ENCODE results near the gene STYK1. TPM values are rescaled to one million over a fixed set of nuclear protein-coding genes. Genes with fewer than 3 reads are reported as not detected.
"Not testable (repeated sequence)": the region's sequence is repeated elsewhere in the genome, so short reads cannot be mapped to it uniquely, and the experiment has no call there.

Gene STYK1
- polyA plus RNA-seq, 6 donors from 2014 or later = not detected

DNA sequence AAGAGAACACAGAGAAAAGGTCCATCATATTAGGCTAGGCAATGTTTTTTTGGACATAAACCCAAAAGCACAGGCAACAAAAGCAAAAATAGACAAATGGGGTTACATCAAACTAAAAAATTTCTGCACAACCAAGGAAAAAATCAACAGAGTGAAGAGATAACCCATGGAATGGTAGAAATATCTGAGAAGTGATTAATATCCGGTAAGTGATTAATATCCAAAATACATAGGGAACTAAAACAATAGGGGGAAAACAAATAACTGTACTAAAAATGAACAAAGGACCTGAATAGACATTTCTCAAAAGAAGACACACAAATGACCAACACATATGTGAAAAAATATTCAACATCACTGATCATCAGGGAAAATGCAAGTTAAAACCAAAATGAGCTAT is 4.3 kb downstream of the STYK1 start:
- H3K36me3 Mint-ChIP-seq = no peaks in the 10 kb centered on the region
- H3K27me3 Mint-ChIP-seq = peaks cover 0 to 5% (median under 1%) of the 10 kb centered on the region in 3 donors
- DNase-seq (no peak), ATAC-seq (ENCODE audit: low read depth in 2 of 2) (no peak)
- no peak overlapping the region for H3K4me3 Mint-ChIP-seq
- peaks cover 0 to 4% (median 2%) of the 10 kb centered on the region in 7 donors for H3K9me3 Mint-ChIP-seq
- H3K27ac Mint-ChIP-seq = no peak overlapping the region
- peaks cover 19 to 38% (median 34%) of the 10 kb centered on the region in 3 donors for H3K4me1 Mint-ChIP-seq

GRCh38 chr12:10668526-10668925 is 5.3 kb downstream of the STYK1 start:
- H3K36me3 Mint-ChIP-seq = no peaks in the 10 kb centered on the region
- DNase-seq (no peak), ATAC-seq (ENCODE audit: low read depth in 2 of 2) (peak; percentile 41 to 42)

GRCh38 chr12:10667581-10667980 is 6.3 kb downstream of the STYK1 start:
- H3K9me3 Mint-ChIP-seq = peaks cover 0 to 2% (median 0%) of the 10 kb centered on the region in 7 donors
- H3K27me3 Mint-ChIP-seq = peaks cover 0 to 12% (median 8%) of the 10 kb centered on the region in 3 donors
- ATAC-seq (ENCODE audit: low read depth in 2 of 2) (no peak), DNase-seq (no peak)
- no peak overlapping the region for H3K27ac Mint-ChIP-seq
- H3K4me1 Mint-ChIP-seq = peaks cover 6 to 19% (median 16%) of the 10 kb centered on the region in 3 donors
- peak overlapping the region in 3 of 8 donors; percentile 2 to 64 (median 55) for H3K4me3 Mint-ChIP-seq
- no peaks in the 10 kb centered on the region for H3K36me3 Mint-ChIP-seq

More at GRCh38 chr12:10668526-10668925, 5.3 kb downstream of the STYK1 start:
- Mint-ChIP-seq H3K27ac (peak overlapping the region in 2 of 6 donors; percentile 2 to 17), H3K4me1 (peaks cover 11 to 28% (median 25%) of the 10 kb centered on the region in 3 donors), H3K27me3 (peaks cover 0 to 9% (median 8%) of the 10 kb centered on the region in 3 donors), H3K4me3 (peak overlapping the region; percentile 8 to 88 (median 68)), H3K9me3 (peaks cover 0 to 4% (median 2%) of the 10 kb centered on the region in 7 donors)

DNA sequence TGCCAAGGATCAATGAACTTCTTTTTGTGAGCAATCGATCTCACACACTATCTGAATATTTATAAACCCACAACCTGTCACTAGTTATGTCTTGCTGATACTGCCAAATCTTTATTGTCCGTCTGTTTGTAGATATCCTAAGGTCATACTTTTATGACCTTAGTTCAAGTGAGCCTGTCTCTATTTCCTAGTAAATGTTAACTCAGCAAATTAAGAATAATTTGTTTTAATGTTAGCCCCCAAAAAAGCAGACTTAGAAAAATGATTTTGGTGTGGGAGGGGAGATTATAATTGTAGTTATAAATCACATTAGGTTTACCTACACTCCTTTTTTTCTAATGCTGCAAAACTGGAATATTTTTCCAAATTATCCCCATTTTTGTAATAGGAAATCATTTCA is 9.4 kb downstream of the STYK1 start:
- peaks cover 4 to 23% (median 14%) of the 10 kb centered on the region in 3 donors for H3K27me3 Mint-ChIP-seq

GRCh38 chr12:10663869-10664268 is 10.0 kb downstream of the STYK1 start:
- Mint-ChIP-seq H3K9me3 (no peaks in the 10 kb centered on the region), H3K4me3 (no peak overlapping the region), H3K27ac (no peak overlapping the region), H3K27me3 (peaks cover 4 to 23% (median 14%) of the 10 kb centered on the region in 3 donors), H3K36me3 (no peaks in the 10 kb centered on the region), H3K4me1 (peaks cover 5 to 13% (median 7%) of the 10 kb centered on the region in 3 donors)
- ATAC-seq (ENCODE audit: low read depth in 2 of 2) (no peak), DNase-seq (no peak)

More for the DNA sequence above, 9.4 kb downstream of the STYK1 start:
- no peaks in the 10 kb centered on the region for H3K9me3 Mint-ChIP-seq
- no peaks in the 10 kb centered on the region for H3K36me3 Mint-ChIP-seq
- H3K4me1 Mint-ChIP-seq = peaks cover 6 to 15% (median 10%) of the 10 kb centered on the region in 3 donors
- ATAC-seq (ENCODE audit: low read depth in 2 of 2) (no peak), DNase-seq (no peak)
- no peak overlapping the region for H3K27ac Mint-ChIP-seq
- H3K4me3 Mint-ChIP-seq = no peak overlapping the region

DNA sequence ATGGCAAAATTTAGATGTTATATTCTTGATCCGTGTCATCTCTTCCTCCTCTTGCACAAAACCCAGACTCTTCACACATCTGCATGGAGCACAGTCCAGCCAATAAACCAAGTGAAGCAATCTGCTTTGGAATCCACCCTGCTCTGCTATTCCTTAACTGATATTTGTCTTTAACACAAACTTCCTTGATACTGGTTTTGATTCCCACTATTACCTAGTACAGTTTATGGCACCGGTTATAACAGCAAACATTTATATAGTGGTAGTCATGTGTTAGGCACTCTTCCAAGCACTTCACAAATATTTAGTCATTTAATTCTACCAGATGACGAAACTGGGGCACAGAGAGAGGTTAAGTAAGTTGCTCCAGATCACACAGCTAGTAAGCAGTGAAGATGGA is 12.5 kb downstream of the STYK1 start:
- H3K4me3 Mint-ChIP-seq = no peak overlapping the region
- no peak for ATAC-seq (ENCODE audit: low read depth in 2 of 2)
- H3K27me3 Mint-ChIP-seq = peaks cover 9 to 23% (median 9%) of the 10 kb centered on the region in 3 donors
- no peaks in the 10 kb centered on the region for H3K4me1 Mint-ChIP-seq
- H3K27ac Mint-ChIP-seq = no peak overlapping the region
- peaks cover 0 to 10% (median 7%) of the 10 kb centered on the region in 7 donors for H3K9me3 Mint-ChIP-seq
- H3K36me3 Mint-ChIP-seq = no peaks in the 10 kb centered on the region
- DNase-seq = no peak

DNA sequence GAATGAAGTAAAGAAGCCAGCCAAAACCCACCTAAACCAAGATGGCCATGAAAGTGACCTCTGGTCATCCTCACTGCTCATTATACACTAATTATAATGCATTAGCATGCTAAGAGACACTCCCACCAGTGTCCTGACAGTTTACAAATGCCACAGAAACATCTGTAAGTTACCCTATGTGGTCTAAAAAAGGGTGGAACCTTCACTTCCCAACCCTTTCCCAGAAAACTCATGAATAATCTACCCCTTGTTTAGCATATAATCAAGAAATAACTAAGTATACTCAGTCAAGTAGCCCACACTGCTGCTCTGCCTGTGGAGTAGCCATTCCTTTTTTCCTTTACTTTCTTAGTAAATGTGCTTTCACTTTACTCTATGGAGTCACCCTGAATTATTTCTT is 19.8 kb downstream of the STYK1 start:
- DNase-seq (no peak), ATAC-seq (ENCODE audit: low read depth in 2 of 2) (no peak)
- H3K4me3 Mint-ChIP-seq = no peak overlapping the region
- H3K4me1 Mint-ChIP-seq = no peaks in the 10 kb centered on the region
- H3K36me3 Mint-ChIP-seq = no peaks in the 10 kb centered on the region
- H3K27ac Mint-ChIP-seq = no peak overlapping the region
- peaks cover 0 to 27% (median 11%) of the 10 kb centered on the region in 3 donors for H3K27me3 Mint-ChIP-seq
- peaks cover 4 to 16% (median 7%) of the 10 kb centered on the region in 7 donors for H3K9me3 Mint-ChIP-seq

DNA sequence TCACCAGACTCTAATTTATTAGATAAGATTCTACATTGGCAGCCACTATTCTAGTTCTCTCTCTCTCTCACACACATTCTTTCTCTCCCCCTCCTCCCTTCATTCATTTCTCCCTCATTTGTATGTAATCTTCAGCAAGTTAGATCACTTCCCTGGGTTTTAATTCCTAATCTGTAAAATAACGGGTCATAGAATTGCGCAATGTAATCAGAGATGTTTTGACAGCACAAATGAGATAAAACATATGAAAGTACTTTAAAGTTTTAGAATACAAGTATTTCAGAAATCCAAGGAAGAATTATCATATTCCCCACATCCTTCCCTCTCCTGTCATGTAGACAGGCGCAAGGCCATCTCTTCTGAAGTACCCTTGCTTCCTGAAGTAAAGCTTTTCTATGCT is 21.7 kb downstream of the STYK1 start:
- H3K36me3 Mint-ChIP-seq = peaks cover 3 to 6% of the 10 kb centered on the region in 2 donors
- no peak for ATAC-seq (ENCODE audit: low read depth in 2 of 2)
- H3K4me3 Mint-ChIP-seq = no peak overlapping the region
- no peaks in the 10 kb centered on the region for H3K4me1 Mint-ChIP-seq
- peaks cover 0 to 34% (median 11%) of the 10 kb centered on the region in 3 donors for H3K27me3 Mint-ChIP-seq
- H3K9me3 Mint-ChIP-seq = peaks cover 4 to 21% (median 14%) of the 10 kb centered on the region in 7 donors
- H3K27ac Mint-ChIP-seq = no peak overlapping the region
- DNase-seq = no peak

- Mint-ChIP-seq H3K9me3 (peaks cover 17 to 40% (median 31%) of the 10 kb centered on the region in 7 donors), H3K27me3 (peaks cover 3 to 33% (median 31%) of the 10 kb centered on the region in 3 donors), H3K36me3 (peaks cover 26 to 31% of the 10 kb centered on the region in 2 donors)
- H3K4me3 Mint-ChIP-seq; H3K27ac Mint-ChIP-seq; H3K4me1 Mint-ChIP-seq; DNase-seq; ATAC-seq (ENCODE audit: low read depth in 2 of 2): not testable (repeated sequence)
Observed at GRCh38 chr12:10646576-10646975, 27.3 kb downstream of the STYK1 start.

DNA sequence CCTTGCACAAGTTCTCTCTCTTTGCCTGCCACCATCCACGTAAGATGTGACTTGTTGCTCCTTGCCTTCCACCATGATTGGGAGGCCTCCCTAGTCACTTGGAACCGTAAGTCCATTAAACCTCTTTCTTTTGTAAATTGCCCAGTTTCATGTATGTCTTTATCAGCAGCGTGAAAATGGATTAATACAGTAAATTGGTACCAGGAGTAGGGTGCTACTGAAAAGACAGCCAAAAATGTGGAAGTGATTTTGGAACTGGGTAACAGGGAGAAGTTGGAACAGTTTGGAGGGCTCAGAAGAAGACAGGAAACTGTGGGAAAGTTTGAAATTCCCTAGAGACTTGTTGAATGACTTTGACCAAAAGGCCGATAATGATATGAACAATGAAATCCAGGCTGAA is 27.9 kb downstream of the STYK1 start:
- H3K27ac Mint-ChIP-seq = no peak overlapping the region

GRCh38 chr12:10641735-10642500 is 31.9 kb downstream of the STYK1 start:
- DNase-seq = no peak
- H3K9me3 Mint-ChIP-seq = peaks cover 12 to 30% (median 23%) of the 10 kb centered on the region in 7 donors
- H3K27me3 Mint-ChIP-seq = peaks cover 3 to 40% (median 18%) of the 10 kb centered on the region in 3 donors
- no peak overlapping the region for H3K4me3 Mint-ChIP-seq
- H3K4me1 Mint-ChIP-seq = no peaks in the 10 kb centered on the region
- ATAC-seq (ENCODE audit: low read depth in 2 of 2) = no peak
- H3K36me3 Mint-ChIP-seq = peaks cover 23% of the 10 kb centered on the region in 2 donors
- no peak overlapping the region for H3K27ac Mint-ChIP-seq

More for the DNA sequence above, 27.9 kb downstream of the STYK1 start:
- DNase-seq (no peak), ATAC-seq (ENCODE audit: low read depth in 2 of 2) (no peak)
- no peaks in the 10 kb centered on the region for H3K4me1 Mint-ChIP-seq
- peaks cover 17 to 40% (median 31%) of the 10 kb centered on the region in 7 donors for H3K9me3 Mint-ChIP-seq
- H3K36me3 Mint-ChIP-seq = peaks cover 26 to 31% of the 10 kb centered on the region in 2 donors
- peaks cover 3 to 40% (median 31%) of the 10 kb centered on the region in 3 donors for H3K27me3 Mint-ChIP-seq
- H3K4me3 Mint-ChIP-seq = no peak overlapping the region

DNA sequence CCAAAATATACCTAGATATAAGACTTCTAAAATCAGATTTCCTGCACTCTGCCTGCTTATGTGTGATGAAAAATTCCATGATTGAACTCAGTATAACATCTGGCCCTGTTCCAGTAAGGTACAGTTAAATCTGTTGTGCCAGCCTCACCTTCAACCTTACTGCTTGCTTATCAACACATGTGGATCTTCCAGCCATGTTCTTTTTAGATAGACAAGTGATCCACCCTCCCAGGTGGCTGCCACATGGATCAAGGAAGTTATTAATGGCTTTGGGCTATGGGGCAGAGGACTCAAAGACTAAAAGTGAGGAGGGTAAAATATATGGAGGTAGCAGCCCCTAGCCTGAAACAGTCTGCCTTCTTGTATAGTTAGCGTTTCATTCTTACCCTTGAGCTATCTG is 35.1 kb downstream of the STYK1 start:
- DNase-seq (no peak), ATAC-seq (ENCODE audit: low read depth in 2 of 2) (no peak)
- no peaks in the 10 kb centered on the region for H3K9me3 Mint-ChIP-seq
- H3K4me3 Mint-ChIP-seq = no peak overlapping the region
- H3K27me3 Mint-ChIP-seq = peaks cover 0 to 37% (median 7%) of the 10 kb centered on the region in 3 donors
- no peak overlapping the region for H3K27ac Mint-ChIP-seq
- no peaks in the 10 kb centered on the region for H3K4me1 Mint-ChIP-seq
- H3K36me3 Mint-ChIP-seq = no peaks in the 10 kb centered on the region

- Mint-ChIP-seq H3K9me3 (no peaks in the 10 kb centered on the region), H3K27ac (no peak overlapping the region), H3K27me3 (peaks cover 0 to 18% (median 0%) of the 10 kb centered on the region in 3 donors), H3K4me1 (no peaks in the 10 kb centered on the region), H3K36me3 (no peaks in the 10 kb centered on the region), H3K4me3 (no peak overlapping the region)
- DNase-seq (no peak), ATAC-seq (ENCODE audit: low read depth in 2 of 2) (no peak)
Observed at GRCh38 chr12:10636611-10637010, 37.2 kb downstream of the STYK1 start.

GRCh38 chr12:10636124-10636523 is 37.7 kb downstream of the STYK1 start:
- H3K27me3 Mint-ChIP-seq = peaks cover 0 to 13% (median 0%) of the 10 kb centered on the region in 3 donors
- H3K27ac Mint-ChIP-seq = no peak overlapping the region
- no peak overlapping the region for H3K4me3 Mint-ChIP-seq
- no peaks in the 10 kb centered on the region for H3K9me3 Mint-ChIP-seq
- ATAC-seq (ENCODE audit: low read depth in 2 of 2) (no peak), DNase-seq (no peak)
- H3K36me3 Mint-ChIP-seq = no peaks in the 10 kb centered on the region
- no peaks in the 10 kb centered on the region for H3K4me1 Mint-ChIP-seq

Measured in naive B cell (primary cell).